Measurements from ENCODE around the gene SURF1.
A peak's percentile ranks its signal among the peaks of the same experiment; 100 is the strongest.
"Not testable (repeated sequence)": the region's sequence is repeated elsewhere in the genome, so short reads cannot be mapped to it uniquely, and the experiment has no call there.

The SURF1 gene

GRCh38 chr9:133342570-133342969 lies 13.7 kb downstream of the SURF1 start:
- DNase-seq (ENCODE audit: low spot score): no peak

DNA sequence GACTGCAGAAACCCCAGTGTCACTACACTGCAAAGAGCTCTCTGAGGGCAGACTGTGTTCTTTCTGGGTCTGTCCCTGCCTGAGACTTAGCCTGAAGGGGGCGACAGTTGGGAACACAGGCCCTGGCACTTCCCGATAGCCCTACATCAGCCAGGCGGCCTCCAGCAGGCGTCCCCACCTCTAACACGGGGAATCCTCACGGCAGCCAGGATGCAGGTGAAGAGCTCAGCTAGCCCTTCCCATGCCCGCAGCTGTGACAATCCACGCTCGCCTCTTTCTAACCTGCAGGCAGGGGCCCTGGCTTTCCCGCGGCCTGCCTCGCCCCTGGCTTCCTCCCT lies 14.2 kb downstream of the SURF1 start:
- DNase-seq (ENCODE audit: low spot score): no peak

- no peak for DNase-seq (ENCODE audit: low spot score)
Measured at GRCh38 chr9:133341369-133342068, 14.8 kb downstream of the SURF1 start.

GRCh38 chr9:133340916-133341315 lies 15.4 kb downstream of the SURF1 start:
- no peak for DNase-seq (ENCODE audit: low spot score)

GRCh38 chr9:133340256-133340655 lies 16.0 kb downstream of the SURF1 start:
- no peak for DNase-seq (ENCODE audit: low spot score)

- DNase-seq (ENCODE audit: low spot score): no peak
Measured at GRCh38 chr9:133339641-133340040, 16.6 kb downstream of the SURF1 start.

DNA sequence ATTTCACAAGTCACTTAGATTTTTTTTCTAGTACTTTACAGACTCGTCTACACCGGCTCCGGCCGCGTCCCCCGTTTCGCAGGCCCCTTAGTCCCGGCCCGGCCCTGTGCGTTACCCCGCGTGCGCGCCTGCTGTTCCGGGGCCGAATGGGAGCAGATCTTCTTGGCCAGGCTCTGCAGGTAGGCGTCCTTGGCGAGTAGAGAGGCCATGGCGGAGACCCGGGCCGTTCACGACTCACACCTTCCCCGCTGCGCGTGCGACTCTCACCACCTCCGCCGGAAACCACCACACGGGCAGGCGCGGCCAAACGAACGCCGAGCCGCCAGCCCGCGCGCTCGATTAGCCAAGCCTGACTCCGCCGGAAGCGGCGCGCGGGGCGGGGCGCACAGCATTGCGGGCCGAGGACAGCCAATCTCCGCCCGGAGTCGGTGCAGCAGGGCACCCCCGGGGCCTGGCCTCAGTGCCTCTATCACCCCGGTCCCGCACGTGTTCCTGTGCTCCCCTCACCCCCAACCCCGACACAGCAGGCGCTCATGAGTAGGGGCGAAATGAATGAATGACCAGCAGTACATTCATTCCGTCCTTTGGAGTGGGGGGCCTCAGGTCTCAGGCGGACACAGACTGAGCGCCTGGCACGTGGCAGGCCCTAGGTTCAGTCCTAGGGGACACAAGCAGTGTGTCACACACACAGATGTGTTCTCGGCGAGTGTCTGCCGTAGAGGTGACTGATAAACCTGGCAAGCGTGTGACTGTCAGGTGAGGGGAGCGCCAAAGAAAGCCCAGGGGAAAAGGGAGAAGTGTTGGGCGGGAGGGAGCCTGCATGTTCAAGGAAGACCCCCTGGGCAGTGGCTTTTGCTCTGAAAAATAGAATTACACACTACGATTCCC lies 20.1 kb downstream of the SURF1 start, which contains the start of gene SURF6:
SURF6 (minus strand) TSS at position 265 of the 888 bp plus-strand sequence; CDS start at position 209, 56 bp downstream.
- DNase-seq (ENCODE audit: low spot score): peak; percentile 93

DNA sequence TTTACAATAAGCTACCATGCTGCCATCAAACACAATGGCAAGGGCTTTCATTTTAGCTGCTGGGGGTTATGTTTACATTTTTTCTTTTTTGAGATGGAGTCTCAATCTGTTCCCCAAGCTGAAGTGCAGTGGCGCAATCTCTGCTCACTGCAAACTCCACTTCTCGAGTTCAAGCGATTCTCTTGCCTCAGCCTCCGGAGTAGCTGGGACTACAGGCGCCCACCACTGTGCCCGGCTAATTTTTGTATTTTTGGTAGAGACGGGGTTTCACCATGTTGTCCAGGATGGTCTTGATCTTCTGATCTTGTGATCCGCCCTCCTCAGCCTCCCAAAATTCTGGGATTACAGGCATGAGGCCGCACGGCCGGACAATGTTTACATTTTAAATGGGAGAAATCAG lies 21.4 kb downstream of the SURF1 start:
- DNase-seq (ENCODE audit: low spot score): not testable (repeated sequence)

GRCh38 chr9:133334161-133334560 lies 22.1 kb downstream of the SURF1 start:
- DNase-seq (ENCODE audit: low spot score): no peak

- no peak for DNase-seq (ENCODE audit: low spot score)
Measured at GRCh38 chr9:133333566-133333965, 22.7 kb downstream of the SURF1 start.

GRCh38 chr9:133333011-133333410 lies 23.3 kb downstream of the SURF1 start:
- DNase-seq (ENCODE audit: low spot score): no peak

- no peak for DNase-seq (ENCODE audit: low spot score)
Measured at GRCh38 chr9:133332381-133332730, 23.9 kb downstream of the SURF1 start.

- DNase-seq (ENCODE audit: low spot score): no peak
Measured at GRCh38 chr9:133331641-133332380, 24.5 kb downstream of the SURF1 start.

GRCh38 chr9:133331221-133331620 lies 25.1 kb downstream of the SURF1 start:
- no peak for DNase-seq (ENCODE audit: low spot score)

DNA sequence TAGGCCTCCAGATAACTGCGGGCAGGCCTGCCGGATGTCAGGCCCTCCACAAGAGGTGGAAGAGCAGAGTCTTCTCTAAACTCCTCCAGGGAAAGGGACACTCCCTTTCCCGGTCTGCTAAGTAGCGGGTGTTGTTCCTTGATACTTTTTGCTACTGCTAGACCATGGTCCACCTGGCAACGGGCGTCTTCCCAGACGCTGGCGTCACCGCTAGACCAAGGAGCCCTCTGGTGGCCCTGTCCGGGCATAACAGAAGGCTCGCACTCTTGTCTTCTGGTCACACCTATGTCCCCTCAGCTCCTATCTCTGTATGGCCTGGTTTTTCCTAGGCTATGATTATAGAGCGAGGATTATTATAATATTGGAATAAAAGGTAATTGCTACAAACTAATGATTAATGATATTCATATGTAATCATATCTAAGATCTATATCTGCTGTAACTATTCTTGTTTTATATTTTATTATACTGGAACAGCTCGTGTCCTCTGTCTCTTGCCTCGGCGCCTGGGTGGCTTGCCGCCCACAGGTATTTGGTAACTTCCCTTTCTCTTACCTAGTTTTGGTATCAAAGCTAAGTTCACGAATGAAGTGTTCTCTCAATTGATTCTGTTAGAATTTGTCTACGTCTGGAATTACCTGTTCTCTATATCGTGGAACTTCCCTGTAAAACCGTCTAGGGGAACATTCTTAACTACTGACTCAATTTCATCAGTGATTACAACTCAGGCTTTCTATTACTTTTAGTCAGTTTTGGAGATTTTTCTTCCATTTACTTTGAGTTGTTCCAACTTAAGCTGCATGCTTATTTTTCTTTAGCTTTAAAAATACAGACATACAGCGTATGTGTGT lies 26.8 kb downstream of the SURF1 start:
- DNase-seq (ENCODE audit: low spot score): not testable (repeated sequence)

GRCh38 chr9:133327834-133328484 lies 28.3 kb downstream of the SURF1 start:
- DNase-seq (ENCODE audit: low spot score): no peak

GRCh38 chr9:133327021-133327420 lies 29.3 kb downstream of the SURF1 start:
- DNase-seq (ENCODE audit: low spot score): not testable (repeated sequence)

- no peak for DNase-seq (ENCODE audit: low spot score)
Measured at GRCh38 chr9:133323991-133324703, 32.1 kb downstream of the SURF1 start.

GRCh38 chr9:133323211-133323610 lies 33.1 kb downstream of the SURF1 start:
- no peak for DNase-seq (ENCODE audit: low spot score)

DNA sequence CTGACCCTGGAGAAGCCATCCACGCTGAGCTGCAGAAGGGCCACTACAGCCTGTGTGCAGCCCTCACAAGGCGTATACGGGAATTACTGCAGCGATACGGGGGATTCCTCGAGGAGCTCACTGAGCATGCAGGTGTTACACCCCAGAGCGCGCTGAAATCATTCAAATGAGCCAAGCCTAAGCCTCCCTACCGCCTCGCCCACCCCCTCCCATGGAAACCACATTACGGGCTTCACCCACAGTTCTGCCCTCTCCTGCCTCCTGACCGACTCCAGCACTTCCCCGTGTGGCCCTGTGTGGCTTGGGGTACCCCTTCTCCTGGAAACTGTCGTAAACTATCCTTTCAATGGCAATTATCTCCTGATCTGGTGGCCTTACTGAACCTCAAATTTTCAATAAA lies 33.6 kb downstream of the SURF1 start:
- DNase-seq (ENCODE audit: low spot score): no peak

Measured in CD4-positive, alpha-beta T cell treated with Interleukin-2 at 100 ng/mL for 4 hours (primary cell).